Lower lobe of right lung (tissue), 2 donors: ENCODE measurements around the gene NANOS2. TPM values are rescaled to one million over a fixed set of nuclear protein-coding genes. Genes with fewer than 3 reads are reported as not detected.
"Not testable (repeated sequence)": the region's sequence is repeated elsewhere in the genome, so short reads cannot be mapped to it uniquely, and the experiment has no call there.

Experiments
- ATAC-seq, 2 donors: fragments of 200-7000 bp; cut with Tn5 transposase; one replicate each; pipeline ENCODE4 v1.9.1; 2020 to 2022; ENCODE audit warnings: mild to moderate bottlenecking in 2 of 2, moderate library complexity in 2 of 2
- DNase-seq: peaks from one replicate; pipeline ENCODE4 v3.0.0-alpha.2; 2020
- H3K27ac ChIP-seq: fragments of 200-600 bp; one replicate; pipeline ENCODE4 v1.8.0; 2022
- H3K27me3 ChIP-seq: fragments of 200-600 bp; one replicate; pipeline ENCODE4 v1.8.0; 2022; ENCODE audit warnings: low read depth
- H3K36me3 ChIP-seq: fragments of 200-600 bp; one replicate; pipeline ENCODE4 v1.8.0; 2022; ENCODE audit warnings: mild to moderate bottlenecking
- H3K4me1 ChIP-seq: fragments of 200-600 bp; one replicate; pipeline ENCODE4 v1.8.0; 2022
- H3K4me3 ChIP-seq: fragments of 200-600 bp; one replicate; pipeline ENCODE4 v1.8.0; 2022; ENCODE audit warnings: mild to moderate bottlenecking
- H3K9me3 ChIP-seq: fragments of 200-600 bp; one replicate; pipeline ENCODE4 v1.8.0; 2022
- CTCF ChIP-seq: fragments of 200-600 bp; IDR thresholded peaks from one replicate; pipeline ENCODE4 v1.8.0; 2022; ENCODE audit warnings: antibody characterized with exemption, mild to moderate bottlenecking
- intact Hi-C: fragments of 100-400 bp; cut with DNase I; formaldehyde crosslinking; loops from one replicate; pipeline ENCODE4 v1.11.0; 2022
- total RNA-seq: library from RNA; stranded (reverse); fragmentation: NEBNext Ultra II Directional; extraction: Animal tissue kit (Norgen Biotek cat#: 25700); gene quantifications from one replicate; pipeline ENCODE4 v1.2.1, GENCODE V29; 2021
- donor health status: DM: no; HTN: yes; CAD: no; lungs with severe emphysema.

Gene NANOS2
- total RNA-seq, 1 donor from 2014 or later, result not detected

GRCh38 chr19:45870798-45871197, 43.8 kb downstream of the NANOS2 start:
- no peaks in the 10 kb centered on the region for H3K9me3 ChIP-seq
- no peak overlapping the region for H3K27ac ChIP-seq
- no peaks in the 10 kb centered on the region for H3K27me3 ChIP-seq
- intact Hi-C loops, result no loop called here
- DNase-seq (no peak), ATAC-seq (no peak)
- no peak overlapping the region for H3K4me3 ChIP-seq
- TF ChIP-seq CTCF, result no peak
- no peaks in the 10 kb centered on the region for H3K36me3 ChIP-seq
- H3K4me1 ChIP-seq, result no peaks in the 10 kb centered on the region

GRCh38 chr19:45867241-45867640, 47.3 kb downstream of the NANOS2 start:
- H3K27ac ChIP-seq, H3K36me3 ChIP-seq, H3K9me3 ChIP-seq, ATAC-seq, H3K4me3 ChIP-seq, DNase-seq, intact Hi-C loops: not testable (repeated sequence)
- Histone ChIP-seq H3K4me1 (peaks cover 14% of the 10 kb centered on the region), H3K27me3 (peaks cover 14% of the 10 kb centered on the region)

GRCh38 chr19:45866400-45867176, 48.0 kb downstream of the NANOS2 start:
- H3K9me3 ChIP-seq, result no peaks in the 10 kb centered on the region
- H3K27ac ChIP-seq, result no peak overlapping the region
- intact Hi-C loops, result no loop called here
- H3K4me3 ChIP-seq, result no peak overlapping the region
- no peak for ATAC-seq
- peaks cover 21% of the 10 kb centered on the region for H3K4me1 ChIP-seq
- peaks cover 14% of the 10 kb centered on the region for H3K27me3 ChIP-seq
- no peak for DNase-seq
- H3K36me3 ChIP-seq, result peaks cover 2% of the 10 kb centered on the region
- no peak for TF ChIP-seq CTCF

- intact Hi-C loops, result no loop called here
- DNase-seq (no peak), ATAC-seq (no peak)
- H3K4me1 ChIP-seq, result peaks cover 31% of the 10 kb centered on the region
- H3K27me3 ChIP-seq, result peaks cover 14% of the 10 kb centered on the region
- peaks cover 9% of the 10 kb centered on the region for H3K36me3 ChIP-seq
- TF ChIP-seq CTCF, result no peak
- H3K9me3 ChIP-seq, result no peaks in the 10 kb centered on the region
- H3K4me3 ChIP-seq, result no peak overlapping the region
- no peak overlapping the region for H3K27ac ChIP-seq
Measured at GRCh38 chr19:45865269-45865948, 49.2 kb downstream of the NANOS2 start.

GRCh38 chr19:45864629-45865082, 49.9 kb downstream of the NANOS2 start:
- peak overlapping the region; percentile 99 for H3K4me3 ChIP-seq

More at GRCh38 chr19:45864629-45865082, 49.9 kb downstream of the NANOS2 start:
- intact Hi-C loops, result no loop called here
- peaks cover 16% of the 10 kb centered on the region for H3K36me3 ChIP-seq
- H3K4me1 ChIP-seq, result peaks cover 31% of the 10 kb centered on the region
- no peaks in the 10 kb centered on the region for H3K9me3 ChIP-seq
- DNase-seq, result no peak
- no peak for TF ChIP-seq CTCF
- H3K27me3 ChIP-seq, result peaks cover 14% of the 10 kb centered on the region
- H3K27ac ChIP-seq, result no peak overlapping the region
- no peak for ATAC-seq
